HPDE6-E6E7 (cell line): ENCODE data around the gene BICDL2.

Experiments
- DNase-seq: peaks from one replicate; pipeline ENCODE4 v3.0.0; 2011; ENCODE audit warnings: missing footprints; ENCODE audit errors: extremely low spot score

Gene BICDL2

GRCh38 chr16:3025032-3026002 lies 11.4 kb downstream of the BICDL2 start:
- no peak for DNase-seq

- peak; percentile 79 for DNase-seq
Observed at GRCh38 chr16:3023669-3024478, 12.9 kb downstream of the BICDL2 start, which contains the start of the genes HCFC1R1 and THOC6. TSS of gene HCFC1R1 (minus strand) at chr16:3023942. CDS start at chr16:3023941, 1 bp downstream. TSS of gene THOC6 (plus strand) at chr16:3024035. CDS start at chr16:3024327, 292 bp downstream.

- DNase-seq, result no peak
Observed at GRCh38 chr16:3023415-3023668, 13.4 kb downstream of the BICDL2 start.

- DNase-seq, result no peak
Observed at GRCh38 chr16:3022684-3023414, 13.9 kb downstream of the BICDL2 start.

GRCh38 chr16:3022208-3022683 lies 14.5 kb downstream of the BICDL2 start:
- peak; percentile 84 for DNase-seq

- peak; percentile 76 for DNase-seq
Observed at GRCh38 chr16:3021449-3022207, 15.1 kb downstream of the BICDL2 start.

GRCh38 chr16:3020604-3021448 lies 15.9 kb downstream of the BICDL2 start:
- DNase-seq, result no peak

- no peak for DNase-seq
Observed at GRCh38 chr16:3020247-3020603, 16.5 kb downstream of the BICDL2 start, which contains the start of gene TNFRSF12A. TSS of gene TNFRSF12A (plus strand) at chr16:3020368. CDS start at chr16:3020398, 30 bp downstream.

- no peak for DNase-seq
Observed at GRCh38 chr16:3019594-3020246, 17.0 kb downstream of the BICDL2 start.

GRCh38 chr16:3017794-3018506 lies 18.8 kb downstream of the BICDL2 start, which contains the start of gene CLDN6:
TSS of gene CLDN6 (minus strand) at chr16:3018183. CDS start at chr16:3016021, 2,162 bp downstream.
- no peak for DNase-seq

- DNase-seq, result no peak
Observed at GRCh38 chr16:3017344-3017743, 19.4 kb downstream of the BICDL2 start.

- DNase-seq, result no peak
Observed at GRCh38 chr16:3015865-3016521, 20.8 kb downstream of the BICDL2 start.

- no peak for DNase-seq
Observed at GRCh38 chr16:3014971-3015370, 21.8 kb downstream of the BICDL2 start.

- DNase-seq, result no peak
Observed at GRCh38 chr16:3013998-3014690, 22.6 kb downstream of the BICDL2 start.

- no peak for DNase-seq
Observed at GRCh38 chr16:3013491-3013951, 23.2 kb downstream of the BICDL2 start.

GRCh38 chr16:3012828-3013420 lies 23.8 kb downstream of the BICDL2 start, which contains the start of gene CLDN9:
TSS of gene CLDN9 (plus strand) at chr16:3012923. CDS start at chr16:3013363, 440 bp downstream.
- DNase-seq, result no peak

- DNase-seq, result no peak
Observed at GRCh38 chr16:3012246-3012645, 24.5 kb downstream of the BICDL2 start.
